ENCODE data around the gene LRRC8E.

LRRC8E gene

DNA sequence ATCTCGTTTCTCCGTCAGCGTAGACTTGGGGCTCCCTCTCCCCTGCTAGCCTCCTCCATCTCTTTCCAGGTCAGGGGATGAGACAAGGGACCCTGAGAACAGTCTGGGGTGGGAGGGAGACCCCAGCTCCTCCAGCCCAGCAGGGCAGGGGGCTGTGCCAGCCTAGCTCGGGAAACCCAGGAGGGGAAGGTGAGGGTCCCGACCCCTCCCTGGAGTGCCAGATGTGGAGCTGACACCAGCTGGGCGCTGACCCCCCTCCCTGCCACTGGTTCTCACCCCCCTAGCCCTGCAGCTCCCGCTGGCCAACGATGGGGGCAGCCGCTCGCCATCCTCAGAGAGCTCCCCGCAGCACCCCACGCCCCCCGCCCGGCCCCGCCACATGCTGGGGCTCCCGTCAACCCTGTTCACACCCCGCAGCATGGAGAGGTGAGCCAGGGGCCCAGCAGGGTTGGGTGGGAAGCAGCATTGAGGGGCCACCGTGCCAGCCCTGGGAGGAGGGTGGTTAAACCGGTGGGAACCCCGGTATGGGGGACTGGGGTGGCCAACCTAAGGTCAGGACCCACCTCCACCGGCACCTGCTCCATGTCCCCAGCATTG, 21.3 kb downstream of the LRRC8E start:
- Histone ChIP-seq H3K27ac (ENCODE audit: insufficient read depth, low read length, poor library complexity, severe bottlenecking) (no peak overlapping the region), H3K4me3 (ENCODE audit: insufficient read depth, low read depth, low read length, poor library complexity, severe bottlenecking) (no peak overlapping the region), H3K4me1 (ENCODE audit: control insufficient read depth, insufficient read depth, low read length, poor library complexity, severe bottlenecking) (peaks cover 9% of the 10 kb centered on the region), H3K9me3 (ENCODE audit: control insufficient read depth, low read length) (no peaks in the 10 kb centered on the region), H3K27me3 (replicated peaks; ENCODE audit: control insufficient read depth, insufficient read depth, low read length, poor library complexity, severe bottlenecking) (no peaks in the 10 kb centered on the region), H3K36me3 (ENCODE audit: control insufficient read depth, insufficient read depth, low read length) (peaks cover 53% of the 10 kb centered on the region)
- DNase-seq: no peak

DNA sequence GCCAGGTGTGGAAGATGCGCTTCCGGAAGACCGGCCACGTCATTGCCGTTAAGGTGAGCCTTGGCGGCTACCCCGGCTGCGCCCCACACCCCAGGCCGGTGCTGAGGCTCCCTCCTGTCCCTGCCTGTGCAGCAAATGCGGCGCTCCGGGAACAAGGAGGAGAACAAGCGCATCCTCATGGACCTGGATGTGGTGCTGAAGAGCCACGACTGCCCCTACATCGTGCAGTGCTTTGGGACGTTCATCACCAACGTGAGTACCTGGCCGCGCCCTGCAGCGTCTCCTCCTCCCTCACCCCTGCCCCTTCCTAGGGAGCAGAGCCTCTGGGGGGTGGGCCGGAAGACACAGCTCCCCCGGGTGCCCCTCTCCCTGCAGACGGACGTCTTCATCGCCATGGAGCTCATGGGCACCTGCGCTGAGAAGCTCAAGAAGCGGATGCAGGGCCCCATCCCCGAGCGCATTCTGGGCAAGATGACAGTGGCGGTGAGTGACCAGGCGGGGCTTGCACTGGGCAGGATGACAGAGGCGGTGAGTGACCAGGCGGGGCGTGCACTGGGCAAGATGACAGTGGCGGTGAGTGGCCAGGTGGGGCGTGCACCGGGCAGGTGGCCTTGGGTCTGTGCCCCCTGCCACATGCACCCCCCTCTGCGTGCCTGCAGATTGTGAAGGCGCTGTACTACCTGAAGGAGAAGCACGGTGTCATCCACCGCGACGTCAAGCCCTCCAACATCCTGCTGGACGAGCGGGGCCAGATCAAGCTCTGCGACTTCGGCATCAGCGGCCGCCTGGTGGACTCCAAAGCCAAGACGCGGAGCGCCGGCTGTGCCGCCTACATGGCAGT, 22.2 kb downstream of the LRRC8E start:
- no peak overlapping the region for H3K4me3 ChIP-seq (ENCODE audit: insufficient read depth, low read depth, low read length, poor library complexity, severe bottlenecking)

GRCh38 chr19:7911508-7912143, 23.3 kb downstream of the LRRC8E start:
- H3K27me3 ChIP-seq (replicated peaks; ENCODE audit: control insufficient read depth, insufficient read depth, low read length, poor library complexity, severe bottlenecking): peaks cover 10% of the 10 kb centered on the region
- DNase-seq: no peak
- H3K27ac ChIP-seq (ENCODE audit: insufficient read depth, low read length, poor library complexity, severe bottlenecking): no peak overlapping the region
- no peak overlapping the region for H3K4me3 ChIP-seq (ENCODE audit: insufficient read depth, low read depth, low read length, poor library complexity, severe bottlenecking)
- H3K9me3 ChIP-seq (ENCODE audit: control insufficient read depth, low read length): no peaks in the 10 kb centered on the region
- H3K4me1 ChIP-seq (ENCODE audit: control insufficient read depth, insufficient read depth, low read length, poor library complexity, severe bottlenecking): peaks cover 12% of the 10 kb centered on the region
- peaks cover 43% of the 10 kb centered on the region for H3K36me3 ChIP-seq (ENCODE audit: control insufficient read depth, insufficient read depth, low read length)

More for the DNA sequence above, 22.2 kb downstream of the LRRC8E start:
- H3K4me1 ChIP-seq (ENCODE audit: control insufficient read depth, insufficient read depth, low read length, poor library complexity, severe bottlenecking): peaks cover 2% of the 10 kb centered on the region
- no peak for DNase-seq
- no peak overlapping the region for H3K27ac ChIP-seq (ENCODE audit: insufficient read depth, low read length, poor library complexity, severe bottlenecking)
- H3K9me3 ChIP-seq (ENCODE audit: control insufficient read depth, low read length): no peaks in the 10 kb centered on the region
- peaks cover under 1% of the 10 kb centered on the region for H3K27me3 ChIP-seq (replicated peaks; ENCODE audit: control insufficient read depth, insufficient read depth, low read length, poor library complexity, severe bottlenecking)
- H3K36me3 ChIP-seq (ENCODE audit: control insufficient read depth, insufficient read depth, low read length): peaks cover 52% of the 10 kb centered on the region

DNA sequence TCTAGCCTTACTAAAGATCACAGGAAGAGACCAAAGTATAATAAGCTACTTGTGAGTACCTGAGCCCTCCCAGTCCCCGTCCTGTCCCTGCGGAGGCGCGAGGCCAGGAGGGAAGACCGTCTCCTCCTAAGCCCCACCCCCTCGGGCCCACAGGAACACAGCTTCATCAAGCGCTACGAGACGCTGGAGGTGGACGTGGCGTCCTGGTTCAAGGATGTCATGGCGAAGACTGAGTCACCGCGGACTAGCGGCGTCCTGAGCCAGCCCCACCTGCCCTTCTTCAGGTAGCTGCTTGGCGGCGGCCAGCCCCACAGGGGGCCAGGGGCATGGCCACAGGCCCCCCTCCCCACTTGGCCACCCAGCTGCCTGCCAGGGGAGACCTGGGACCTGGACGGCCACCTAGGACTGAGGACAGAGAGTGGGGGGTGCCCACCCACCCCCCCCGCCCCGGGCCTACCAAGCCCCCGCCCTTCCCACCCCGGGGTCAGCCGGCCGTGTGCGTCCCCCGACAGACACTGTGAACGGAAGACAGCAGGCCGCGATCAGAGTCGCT, 23.9 kb downstream of the LRRC8E start:
- Histone ChIP-seq H3K9me3 (ENCODE audit: control insufficient read depth, low read length) (no peaks in the 10 kb centered on the region), H3K27me3 (replicated peaks; ENCODE audit: control insufficient read depth, insufficient read depth, low read length, poor library complexity, severe bottlenecking) (peaks cover 15% of the 10 kb centered on the region), H3K36me3 (ENCODE audit: control insufficient read depth, insufficient read depth, low read length) (peaks cover 43% of the 10 kb centered on the region), H3K4me1 (ENCODE audit: control insufficient read depth, insufficient read depth, low read length, poor library complexity, severe bottlenecking) (peaks cover 17% of the 10 kb centered on the region), H3K27ac (ENCODE audit: insufficient read depth, low read length, poor library complexity, severe bottlenecking) (no peak overlapping the region), H3K4me3 (ENCODE audit: insufficient read depth, low read depth, low read length, poor library complexity, severe bottlenecking) (no peak overlapping the region)
- DNase-seq: no peak

- H3K27me3 ChIP-seq (replicated peaks; ENCODE audit: control insufficient read depth, insufficient read depth, low read length, poor library complexity, severe bottlenecking): peaks cover 20% of the 10 kb centered on the region
- H3K9me3 ChIP-seq (ENCODE audit: control insufficient read depth, low read length): no peaks in the 10 kb centered on the region
- no peak overlapping the region for H3K4me3 ChIP-seq (ENCODE audit: insufficient read depth, low read depth, low read length, poor library complexity, severe bottlenecking)
- DNase-seq: no peak
- no peak overlapping the region for H3K27ac ChIP-seq (ENCODE audit: insufficient read depth, low read length, poor library complexity, severe bottlenecking)
- peaks cover 24% of the 10 kb centered on the region for H3K4me1 ChIP-seq (ENCODE audit: control insufficient read depth, insufficient read depth, low read length, poor library complexity, severe bottlenecking)
- H3K36me3 ChIP-seq (ENCODE audit: control insufficient read depth, insufficient read depth, low read length): peaks cover 43% of the 10 kb centered on the region
These were observed 24.6 kb downstream of the LRRC8E start for GRCh38 chr19:7912697-7913564.

DNA sequence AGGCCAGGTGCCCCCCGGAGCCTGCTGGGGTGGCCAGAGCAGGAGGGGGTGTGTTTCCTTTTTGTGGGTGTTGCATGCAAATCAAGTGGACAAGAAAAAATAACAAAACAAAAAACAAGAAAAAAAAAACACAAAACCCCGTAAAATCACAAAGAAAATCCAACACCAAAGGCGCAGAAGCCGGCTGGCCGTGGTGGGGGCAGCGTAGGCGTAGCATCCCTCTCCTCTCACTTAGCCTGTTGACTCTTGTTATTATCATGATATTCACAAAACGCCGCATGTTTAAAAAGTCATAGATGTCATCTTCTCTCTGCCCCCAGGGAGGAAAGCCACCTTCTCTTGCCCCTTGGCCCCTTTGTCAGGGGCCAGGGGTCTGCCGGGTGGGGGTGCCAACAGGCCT, 25.3 kb downstream of the LRRC8E start:
- Histone ChIP-seq H3K27ac (ENCODE audit: insufficient read depth, low read length, poor library complexity, severe bottlenecking) (no peak overlapping the region), H3K27me3 (replicated peaks; ENCODE audit: control insufficient read depth, insufficient read depth, low read length, poor library complexity, severe bottlenecking) (peaks cover 25% of the 10 kb centered on the region), H3K36me3 (ENCODE audit: control insufficient read depth, insufficient read depth, low read length) (peaks cover 43% of the 10 kb centered on the region), H3K4me3 (ENCODE audit: insufficient read depth, low read depth, low read length, poor library complexity, severe bottlenecking) (no peak overlapping the region), H3K9me3 (ENCODE audit: control insufficient read depth, low read length) (no peaks in the 10 kb centered on the region), H3K4me1 (ENCODE audit: control insufficient read depth, insufficient read depth, low read length, poor library complexity, severe bottlenecking) (peaks cover 25% of the 10 kb centered on the region)
- no peak for DNase-seq

DNA sequence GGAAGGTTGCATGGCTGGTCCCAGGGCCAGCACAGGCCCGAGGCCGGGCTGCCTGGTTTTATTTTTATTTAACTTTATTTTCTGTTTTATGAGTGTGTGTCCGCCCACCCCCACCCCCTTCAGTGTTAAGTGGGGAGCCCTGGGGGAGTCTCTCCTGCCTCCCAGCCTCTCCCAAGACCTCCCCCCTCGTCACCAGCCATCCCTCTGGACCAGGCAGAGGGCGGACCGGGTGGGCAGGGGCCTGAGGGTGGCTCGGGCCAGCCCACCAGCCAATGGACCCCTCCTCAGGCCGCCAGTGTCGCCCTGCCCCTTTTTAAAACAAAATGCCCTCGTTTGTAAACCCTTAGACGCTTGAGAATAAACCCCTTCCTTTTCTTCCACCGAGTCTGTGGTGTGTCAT, 25.8 kb downstream of the LRRC8E start:
- Histone ChIP-seq H3K4me1 (ENCODE audit: control insufficient read depth, insufficient read depth, low read length, poor library complexity, severe bottlenecking) (peaks cover 25% of the 10 kb centered on the region), H3K27ac (ENCODE audit: insufficient read depth, low read length, poor library complexity, severe bottlenecking) (no peak overlapping the region), H3K4me3 (ENCODE audit: insufficient read depth, low read depth, low read length, poor library complexity, severe bottlenecking) (no peak overlapping the region), H3K36me3 (ENCODE audit: control insufficient read depth, insufficient read depth, low read length) (peaks cover 39% of the 10 kb centered on the region), H3K9me3 (ENCODE audit: control insufficient read depth, low read length) (no peaks in the 10 kb centered on the region), H3K27me3 (replicated peaks; ENCODE audit: control insufficient read depth, insufficient read depth, low read length, poor library complexity, severe bottlenecking) (peaks cover 29% of the 10 kb centered on the region)
- no peak for DNase-seq

DNA sequence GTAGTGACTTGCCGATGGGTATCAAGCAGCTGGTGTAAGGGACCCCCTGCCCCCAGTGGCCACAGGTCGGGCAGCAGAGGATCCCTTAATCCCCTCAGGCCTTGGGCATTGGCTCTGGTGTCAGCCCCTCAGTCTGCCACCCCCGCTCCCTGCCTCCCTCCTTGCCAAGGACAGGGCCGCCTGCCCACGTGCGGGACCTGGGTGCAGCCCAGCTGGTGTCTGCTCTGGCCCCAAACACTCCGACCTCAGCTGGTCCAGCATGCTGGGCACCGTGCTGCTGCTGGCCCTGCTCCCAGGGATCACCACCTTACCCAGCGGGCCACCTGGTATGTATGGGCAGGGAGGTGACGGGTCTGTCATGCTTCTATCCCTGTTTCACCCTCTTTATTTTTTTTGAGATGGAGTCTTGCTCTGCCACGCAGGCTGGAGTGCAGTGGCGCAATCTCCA, 26.3 kb downstream of the LRRC8E start, which contains the start of gene TGFBR3L:
Gene TGFBR3L, plus strand, starts transcription at position 233 of the 448 bp plus-strand sequence.
- no peaks in the 10 kb centered on the region for H3K9me3 ChIP-seq (ENCODE audit: control insufficient read depth, low read length)
- no peak for DNase-seq
- H3K4me1 ChIP-seq (ENCODE audit: control insufficient read depth, insufficient read depth, low read length, poor library complexity, severe bottlenecking): peaks cover 26% of the 10 kb centered on the region
- peaks cover 34% of the 10 kb centered on the region for H3K36me3 ChIP-seq (ENCODE audit: control insufficient read depth, insufficient read depth, low read length)
- H3K27ac ChIP-seq (ENCODE audit: insufficient read depth, low read length, poor library complexity, severe bottlenecking): no peak within 1 kb of the TSS
- H3K4me3 ChIP-seq (ENCODE audit: insufficient read depth, low read depth, low read length, poor library complexity, severe bottlenecking): no peak within 1 kb of the TSS
- peaks cover 31% of the 10 kb centered on the region for H3K27me3 ChIP-seq (replicated peaks; ENCODE audit: control insufficient read depth, insufficient read depth, low read length, poor library complexity, severe bottlenecking)
